GM21576 (cell line): ENCODE results near the gene SDK2.
"Not testable (repeated sequence)": the region's sequence is repeated elsewhere in the genome, so short reads cannot be mapped to it uniquely, and the experiment has no call there.

ENCODE experiments used
- ATAC-seq: cut with Tn5 transposase; IDR thresholded peaks from one replicate; pipeline ENCODE4 v1.9.1; 2021; ENCODE audit warnings: mild to moderate bottlenecking, moderate library complexity; ENCODE audit not compliant: unreplicated experiment

SDK2 gene

GRCh38 chr17:73492821-73493814, 151.1 kb downstream of the SDK2 start:
- ATAC-seq, result no peak

- ATAC-seq, result no peak
Measured at GRCh38 chr17:73492125-73492820, 152.0 kb downstream of the SDK2 start.

- ATAC-seq, result no peak
Measured at GRCh38 chr17:73491648-73492047, 152.6 kb downstream of the SDK2 start.

GRCh38 chr17:73490851-73491250, 153.4 kb downstream of the SDK2 start:
- ATAC-seq, result no peak

GRCh38 chr17:73489991-73490390, 154.3 kb downstream of the SDK2 start:
- ATAC-seq, result no peak

GRCh38 chr17:73489333-73489732, 154.9 kb downstream of the SDK2 start:
- no peak for ATAC-seq

- no peak for ATAC-seq
Measured at GRCh38 chr17:73485130-73485529, 159.1 kb downstream of the SDK2 start.

- no peak for ATAC-seq
Measured at GRCh38 chr17:73482894-73483293, 161.4 kb downstream of the SDK2 start.

GRCh38 chr17:73482251-73482716, 162.0 kb downstream of the SDK2 start:
- no peak for ATAC-seq

GRCh38 chr17:73481676-73482075, 162.6 kb downstream of the SDK2 start:
- no peak for ATAC-seq

GRCh38 chr17:73480740-73481139, 163.5 kb downstream of the SDK2 start:
- ATAC-seq, result no peak

- no peak for ATAC-seq
Measured at GRCh38 chr17:73478768-73479424, 165.3 kb downstream of the SDK2 start.

- no peak for ATAC-seq
Measured at GRCh38 chr17:73478334-73478733, 165.9 kb downstream of the SDK2 start.

GRCh38 chr17:73476890-73477350, 167.3 kb downstream of the SDK2 start:
- no peak for ATAC-seq

GRCh38 chr17:73474370-73474988, 169.8 kb downstream of the SDK2 start:
- no peak for ATAC-seq

GRCh38 chr17:73472715-73473114, 171.5 kb downstream of the SDK2 start:
- not testable (repeated sequence) for ATAC-seq

GRCh38 chr17:73471924-73472323, 172.3 kb downstream of the SDK2 start:
- ATAC-seq, result no peak

- no peak for ATAC-seq
Measured at GRCh38 chr17:73470316-73470826, 173.9 kb downstream of the SDK2 start.

- no peak for ATAC-seq
Measured at GRCh38 chr17:73469311-73469710, 174.9 kb downstream of the SDK2 start.

GRCh38 chr17:73468221-73468620, 176.0 kb downstream of the SDK2 start:
- no peak for ATAC-seq
